ENCODE data around the gene NR2F6. TPM values are rescaled to one million over a fixed set of nuclear protein-coding genes. Genes with fewer than 3 reads are reported as not detected.

Gene NR2F6
- total RNA-seq, 1 donor from 2014 or later: 59.1 TPM

DNA sequence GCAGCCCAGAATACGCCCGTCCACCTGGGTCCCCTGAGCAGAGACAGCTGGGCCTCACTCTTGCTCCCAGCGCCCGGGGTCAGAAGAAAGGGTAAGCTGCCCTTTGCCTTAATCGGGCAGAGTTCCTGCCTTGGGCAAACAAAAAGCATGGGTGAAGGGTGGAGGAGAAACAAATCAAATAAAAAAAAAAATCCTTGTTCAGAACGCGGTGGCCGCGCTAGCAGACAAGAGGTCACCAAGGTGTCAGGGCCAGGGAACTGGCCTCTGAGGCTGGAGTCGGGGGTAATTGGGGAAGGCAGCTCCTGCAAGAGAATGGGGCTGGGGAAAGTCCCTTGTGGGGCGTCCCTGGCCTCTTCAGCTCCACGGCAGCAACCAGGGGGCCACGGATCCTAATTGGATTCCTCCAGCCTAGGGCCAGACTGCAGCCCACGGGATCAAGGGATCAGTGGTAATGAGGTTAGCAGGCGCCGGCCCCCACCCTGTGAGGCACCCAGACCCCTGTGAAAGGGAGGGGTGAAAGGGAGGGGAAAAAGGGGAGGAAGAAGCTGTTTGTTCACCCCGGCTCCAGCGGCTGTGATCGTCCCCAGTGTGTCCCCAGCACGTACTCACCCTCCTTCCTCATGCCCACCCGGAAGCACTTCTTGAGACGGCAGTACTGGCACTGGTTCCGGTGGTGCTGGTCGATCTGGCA is 5.5 kb downstream of the NR2F6 start:
- no peak for DNase-seq (ENCODE audit: low spot score in 2 of 2, unreplicated experiment in 2 of 2)
- peaks cover 36% of the 10 kb centered on the region for H3K4me1 Mint-ChIP-seq
- H3K27ac Mint-ChIP-seq: peak overlapping the region; percentile 64
- H3K9me3 Mint-ChIP-seq: no peaks in the 10 kb centered on the region
- TF ChIP-seq, protein P1, sequence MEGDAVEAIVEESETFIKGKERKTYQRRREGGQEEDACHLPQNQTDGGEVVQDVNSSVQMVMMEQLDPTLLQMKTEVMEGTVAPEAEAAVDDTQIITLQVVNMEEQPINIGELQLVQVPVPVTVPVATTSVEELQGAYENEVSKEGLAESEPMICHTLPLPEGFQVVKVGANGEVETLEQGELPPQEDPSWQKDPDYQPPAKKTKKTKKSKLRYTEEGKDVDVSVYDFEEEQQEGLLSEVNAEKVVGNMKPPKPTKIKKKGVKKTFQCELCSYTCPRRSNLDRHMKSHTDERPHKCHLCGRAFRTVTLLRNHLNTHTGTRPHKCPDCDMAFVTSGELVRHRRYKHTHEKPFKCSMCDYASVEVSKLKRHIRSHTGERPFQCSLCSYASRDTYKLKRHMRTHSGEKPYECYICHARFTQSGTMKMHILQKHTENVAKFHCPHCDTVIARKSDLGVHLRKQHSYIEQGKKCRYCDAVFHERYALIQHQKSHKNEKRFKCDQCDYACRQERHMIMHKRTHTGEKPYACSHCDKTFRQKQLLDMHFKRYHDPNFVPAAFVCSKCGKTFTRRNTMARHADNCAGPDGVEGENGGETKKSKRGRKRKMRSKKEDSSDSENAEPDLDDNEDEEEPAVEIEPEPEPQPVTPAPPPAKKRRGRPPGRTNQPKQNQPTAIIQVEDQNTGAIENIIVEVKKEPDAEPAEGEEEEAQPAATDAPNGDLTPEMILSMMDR (IDR thresholded peaks at IDR 0.05; ENCODE audit: unreplicated experiment): no peak
- no peak overlapping the region for H3K4me3 Mint-ChIP-seq
- peaks cover 7% of the 10 kb centered on the region for H3K36me3 Mint-ChIP-seq
- no peaks in the 10 kb centered on the region for H3K27me3 Mint-ChIP-seq (ENCODE audit: low read depth)

DNA sequence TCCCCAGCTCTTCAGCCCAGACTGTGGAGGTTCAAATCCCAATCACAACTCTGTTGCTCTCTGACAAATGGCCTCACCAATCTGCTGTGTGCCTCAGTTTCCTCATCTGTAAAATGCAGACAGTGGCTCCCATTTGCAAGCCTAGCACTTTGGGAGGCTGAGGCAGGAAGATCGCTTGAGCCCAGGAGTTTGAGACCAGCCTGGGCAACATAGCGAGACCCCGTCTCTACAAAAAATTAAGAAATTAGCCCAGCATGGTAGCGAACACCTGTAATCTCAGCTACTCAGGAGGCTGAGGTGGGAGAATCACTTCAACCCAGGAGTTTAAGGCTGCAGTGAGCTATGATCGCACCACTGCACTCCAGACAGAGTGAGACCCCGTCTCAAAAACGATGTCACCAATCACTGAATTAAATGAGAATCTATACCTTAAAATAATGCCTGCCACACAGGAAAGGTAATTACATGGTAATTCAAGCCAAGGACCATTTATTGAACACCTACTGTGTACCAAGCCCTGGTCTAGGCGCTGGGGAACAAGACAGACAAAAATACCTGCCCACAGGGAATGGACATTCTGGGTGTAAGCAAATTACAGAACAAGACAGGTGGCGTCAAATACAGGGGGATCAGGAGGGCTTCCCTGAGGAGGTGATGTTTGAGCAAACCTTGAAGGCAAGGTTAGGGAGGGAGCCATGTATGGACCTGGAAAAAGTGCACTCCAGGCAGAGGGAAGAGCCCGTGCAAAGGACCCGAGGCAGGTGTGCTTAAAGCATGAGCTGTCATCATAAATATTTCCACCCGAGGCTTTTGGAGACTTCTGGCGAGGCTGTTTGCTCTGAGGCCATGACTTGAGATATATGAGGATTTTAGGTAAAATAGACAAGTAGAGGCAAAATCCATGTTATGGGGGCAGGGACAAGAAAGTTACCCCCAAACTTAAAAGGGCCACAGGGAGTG is 7.7 kb downstream of the NR2F6 start:
- Mint-ChIP-seq H3K4me1 (peaks cover 27% of the 10 kb centered on the region), H3K9me3 (no peaks in the 10 kb centered on the region), H3K27me3 (ENCODE audit: low read depth) (no peaks in the 10 kb centered on the region), H3K27ac (no peak overlapping the region), H3K4me3 (no peak overlapping the region), H3K36me3 (peaks cover 7% of the 10 kb centered on the region)
- DNase-seq (ENCODE audit: low spot score in 2 of 2, unreplicated experiment in 2 of 2): no peak
- TF ChIP-seq, protein P1 (IDR thresholded peaks at IDR 0.05; ENCODE audit: unreplicated experiment): no peak

DNA sequence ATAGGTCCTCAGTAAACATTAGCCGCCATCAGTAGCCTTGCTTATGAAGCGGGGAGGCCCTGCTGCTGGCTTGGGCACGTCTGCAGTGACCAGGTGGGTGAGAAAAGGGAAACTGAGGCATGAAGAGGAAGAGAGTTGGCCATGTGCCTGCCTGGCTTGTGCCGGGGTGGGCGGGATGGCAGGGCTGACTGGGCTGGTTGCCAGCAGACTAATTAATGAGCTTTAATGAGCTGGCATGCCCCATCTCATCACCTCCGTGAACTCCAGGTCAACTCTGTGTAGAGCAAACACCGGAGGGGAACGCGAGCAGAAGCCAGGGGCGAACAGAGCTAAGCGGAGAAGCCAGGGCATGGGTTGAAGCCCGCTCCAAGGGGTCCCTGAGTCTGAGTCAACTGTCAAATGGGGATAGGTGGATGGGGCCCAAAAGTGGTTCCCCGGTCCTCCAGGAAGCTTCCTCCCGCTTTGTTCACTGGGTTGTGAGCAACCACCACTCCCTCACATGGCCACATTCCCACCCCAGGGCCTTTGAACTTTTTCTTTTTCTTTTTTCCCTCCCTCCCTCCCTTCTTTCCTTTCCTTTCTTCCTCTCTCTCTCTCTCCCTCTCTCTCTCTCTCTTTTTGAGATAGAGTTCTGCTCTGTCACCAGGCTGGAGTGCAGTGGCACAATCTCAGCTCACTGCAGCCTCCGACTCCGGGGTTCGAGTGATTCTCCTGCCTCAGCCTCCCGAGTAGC is 8.7 kb downstream of the NR2F6 start:
- H3K27me3 Mint-ChIP-seq (ENCODE audit: low read depth): no peaks in the 10 kb centered on the region
- H3K36me3 Mint-ChIP-seq: peaks cover 11% of the 10 kb centered on the region
- TF ChIP-seq, protein P1 (IDR thresholded peaks at IDR 0.05; ENCODE audit: unreplicated experiment): no peak
- DNase-seq (ENCODE audit: low spot score in 2 of 2, unreplicated experiment in 2 of 2): no peak
- peaks cover 21% of the 10 kb centered on the region for H3K4me1 Mint-ChIP-seq
- no peaks in the 10 kb centered on the region for H3K9me3 Mint-ChIP-seq
- H3K27ac Mint-ChIP-seq: no peak overlapping the region
- peak overlapping the region; percentile 34 for H3K4me3 Mint-ChIP-seq

DNA sequence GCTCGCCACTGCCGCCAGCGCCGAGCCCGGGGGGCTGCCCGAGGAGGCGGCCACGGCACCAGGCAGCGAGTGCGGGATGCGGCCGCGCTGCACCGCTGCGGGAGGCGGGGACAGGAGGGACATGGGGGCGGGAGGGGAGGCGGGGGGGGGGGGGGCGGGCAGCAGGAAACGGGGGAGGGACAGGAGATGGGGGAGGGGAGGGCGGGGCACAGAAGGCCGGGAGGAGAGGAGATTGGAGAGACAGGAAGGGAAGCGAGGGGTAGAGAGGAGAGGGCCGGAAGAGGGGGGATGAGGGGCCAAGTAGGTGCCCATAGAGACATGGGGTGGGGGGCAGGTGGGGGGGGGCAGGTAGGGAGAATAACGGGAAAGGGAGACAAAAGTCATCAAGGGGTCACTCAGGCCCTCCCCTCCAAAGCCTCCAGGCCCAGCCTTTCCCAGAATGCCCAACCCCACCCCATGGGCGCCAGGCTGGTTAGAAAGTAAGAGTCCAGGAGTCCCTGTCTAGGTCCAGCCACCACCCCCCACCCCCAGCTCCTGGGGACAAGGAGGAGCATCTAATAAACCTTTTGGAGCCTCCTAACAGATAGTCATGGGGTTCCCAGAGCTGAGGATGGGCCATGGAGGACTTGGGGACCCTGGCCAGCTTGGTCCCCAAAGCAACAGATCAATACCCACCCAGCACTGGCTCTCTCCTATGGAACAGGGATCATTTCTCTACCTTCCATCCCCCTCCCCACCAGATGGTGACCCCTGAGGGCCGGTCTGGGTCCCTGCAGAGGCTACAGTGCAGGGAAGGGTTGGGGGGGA is 9.5 kb downstream of the NR2F6 start:
- peaks cover 14% of the 10 kb centered on the region for H3K36me3 Mint-ChIP-seq
- no peaks in the 10 kb centered on the region for H3K27me3 Mint-ChIP-seq (ENCODE audit: low read depth)
- TF ChIP-seq, protein P1 (IDR thresholded peaks at IDR 0.05; ENCODE audit: unreplicated experiment): no peak
- peak overlapping the region; percentile 24 for H3K4me3 Mint-ChIP-seq
- no peaks in the 10 kb centered on the region for H3K9me3 Mint-ChIP-seq
- H3K4me1 Mint-ChIP-seq: peaks cover 17% of the 10 kb centered on the region
- DNase-seq (ENCODE audit: low spot score in 2 of 2, unreplicated experiment in 2 of 2): no peak
- H3K27ac Mint-ChIP-seq: no peak overlapping the region

All from mesothelial cell of epicardium (in vitro differentiated cells).